IPS-18c (cell line): Measurements from ENCODE around the gene ZNF317.
"Not testable (repeated sequence)": the region's sequence is repeated elsewhere in the genome, so short reads cannot be mapped to it uniquely, and the experiment has no call there.

ENCODE experiments used
- H3K4me3 ChIP-seq: 2 replicates; pipeline ENCODE4 v1.7.0; 2013; ENCODE audit warnings: low read depth, mild to moderate bottlenecking, low read length, moderate library complexity; ENCODE audit not compliant: insufficient read depth
- H3K9me3 ChIP-seq: one replicate; pipeline ENCODE4 v1.6.1; 2013; ENCODE audit warnings: mild to moderate bottlenecking, low read length, moderate library complexity; ENCODE audit not compliant: control insufficient read depth, insufficient read depth

The ZNF317 gene

GRCh38 chr19:9159891-9160290 is 19.7 kb downstream of the ZNF317 start:
- no peak overlapping the region for H3K4me3 ChIP-seq
- peaks cover 5% of the 10 kb centered on the region for H3K9me3 ChIP-seq

- Histone ChIP-seq H3K9me3 (peaks cover 5% of the 10 kb centered on the region), H3K4me3 (no peak overlapping the region)
Observed at GRCh38 chr19:9161427-9161826, 21.2 kb downstream of the ZNF317 start.

- H3K9me3 ChIP-seq = peaks cover 3% of the 10 kb centered on the region
- no peak overlapping the region for H3K4me3 ChIP-seq
Observed at GRCh38 chr19:9165261-9165660, 25.1 kb downstream of the ZNF317 start.

GRCh38 chr19:9166846-9167245 is 26.6 kb downstream of the ZNF317 start:
- Histone ChIP-seq H3K9me3 (no peaks in the 10 kb centered on the region), H3K4me3 (no peak overlapping the region)

GRCh38 chr19:9171393-9171991 is 31.3 kb downstream of the ZNF317 start:
- Histone ChIP-seq H3K9me3 (no peaks in the 10 kb centered on the region), H3K4me3 (no peak overlapping the region)

- Histone ChIP-seq H3K9me3 (no peaks in the 10 kb centered on the region), H3K4me3 (no peak overlapping the region)
Observed at GRCh38 chr19:9175326-9175725, 35.1 kb downstream of the ZNF317 start.

GRCh38 chr19:9178901-9179300 is 38.7 kb downstream of the ZNF317 start, which contains the start of gene OR7D2:
TSS of gene OR7D2 (plus strand) at chr19:9178979. CDS start at chr19:9185782, 6,803 bp downstream.
- Histone ChIP-seq H3K9me3 (no peaks in the 10 kb centered on the region), H3K4me3 (no peak within 1 kb of the TSS)

- H3K4me3 ChIP-seq = no peak overlapping the region
- H3K9me3 ChIP-seq = no peaks in the 10 kb centered on the region
Observed at GRCh38 chr19:9183000-9183399, 42.8 kb downstream of the ZNF317 start.

- Histone ChIP-seq H3K9me3 (no peaks in the 10 kb centered on the region), H3K4me3 (no peak overlapping the region)
Observed at GRCh38 chr19:9187191-9187590, 47.0 kb downstream of the ZNF317 start.

- Histone ChIP-seq H3K4me3 (no peak overlapping the region), H3K9me3 (no peaks in the 10 kb centered on the region)
Observed at GRCh38 chr19:9189535-9189934, 49.3 kb downstream of the ZNF317 start.

- not testable (repeated sequence) for H3K9me3 ChIP-seq, H3K4me3 ChIP-seq
Observed at GRCh38 chr19:9198044-9198443, 57.8 kb downstream of the ZNF317 start.

- no peak overlapping the region for H3K4me3 ChIP-seq
- H3K9me3 ChIP-seq = peaks cover 2% of the 10 kb centered on the region
Observed at GRCh38 chr19:9205501-9206113, 65.4 kb downstream of the ZNF317 start.
